Ammon's horn (tissue), 1 donor: ENCODE data around the gene ABHD14A.
A peak's percentile ranks its signal among the peaks of the same experiment; 100 is the strongest.

Source experiments
- DNase-seq: peaks from one replicate; pipeline ENCODE4 v3.0.0-alpha.2; 2016; ENCODE audit warnings: low spot score

ABHD14A gene

GRCh38 chr3:51941463-51941797, 33.4 kb upstream of the ABHD14A start:
- no peak for DNase-seq

GRCh38 chr3:51941798-51942602, 32.9 kb upstream of the ABHD14A start, which contains the start of the genes PARP3 and RRP9:
PARP3 (plus strand) TSS chr3:51942363; CDS start chr3:51943356, 993 bp downstream.
RRP9 (minus strand) TSS chr3:51941904; CDS start chr3:51941867, 37 bp downstream.
- peak; percentile 100 for DNase-seq

GRCh38 chr3:51942603-51943450, 32.0 kb upstream of the ABHD14A start:
- no peak for DNase-seq

- DNase-seq: no peak
These were observed 31.1 kb upstream of the ABHD14A start for GRCh38 chr3:51943451-51944391.

GRCh38 chr3:51944451-51945021, 30.3 kb upstream of the ABHD14A start:
- DNase-seq: no peak

GRCh38 chr3:51945031-51945840, 29.6 kb upstream of the ABHD14A start:
- DNase-seq: no peak

- DNase-seq: no peak
These were observed 28.7 kb upstream of the ABHD14A start for GRCh38 chr3:51945926-51946705.

- DNase-seq: no peak
These were observed 28.1 kb upstream of the ABHD14A start for GRCh38 chr3:51946796-51947195.

GRCh38 chr3:51947215-51947900, 27.5 kb upstream of the ABHD14A start:
- no peak for DNase-seq

GRCh38 chr3:51948016-51948580, 26.8 kb upstream of the ABHD14A start:
- DNase-seq: no peak

GRCh38 chr3:51949121-51949520, 25.7 kb upstream of the ABHD14A start:
- no peak for DNase-seq

- no peak for DNase-seq
These were observed 24.0 kb upstream of the ABHD14A start for GRCh38 chr3:51950899-51951298.

- DNase-seq: no peak
These were observed 21.4 kb upstream of the ABHD14A start for GRCh38 chr3:51953445-51953844.

GRCh38 chr3:51954105-51954504, 20.8 kb upstream of the ABHD14A start:
- DNase-seq: no peak

GRCh38 chr3:51954713-51955112, 20.2 kb upstream of the ABHD14A start:
- no peak for DNase-seq

GRCh38 chr3:51955175-51955892, 19.5 kb upstream of the ABHD14A start, which contains the start of gene GPR62:
GPR62 (plus strand) TSS chr3:51955381; CDS start chr3:51955653, 272 bp downstream.
- DNase-seq: peak; percentile 94

- peak; percentile 69 for DNase-seq
These were observed 18.7 kb upstream of the ABHD14A start for GRCh38 chr3:51955893-51956770.
